ENCODE results near the gene PSD.

Gene PSD

DNA sequence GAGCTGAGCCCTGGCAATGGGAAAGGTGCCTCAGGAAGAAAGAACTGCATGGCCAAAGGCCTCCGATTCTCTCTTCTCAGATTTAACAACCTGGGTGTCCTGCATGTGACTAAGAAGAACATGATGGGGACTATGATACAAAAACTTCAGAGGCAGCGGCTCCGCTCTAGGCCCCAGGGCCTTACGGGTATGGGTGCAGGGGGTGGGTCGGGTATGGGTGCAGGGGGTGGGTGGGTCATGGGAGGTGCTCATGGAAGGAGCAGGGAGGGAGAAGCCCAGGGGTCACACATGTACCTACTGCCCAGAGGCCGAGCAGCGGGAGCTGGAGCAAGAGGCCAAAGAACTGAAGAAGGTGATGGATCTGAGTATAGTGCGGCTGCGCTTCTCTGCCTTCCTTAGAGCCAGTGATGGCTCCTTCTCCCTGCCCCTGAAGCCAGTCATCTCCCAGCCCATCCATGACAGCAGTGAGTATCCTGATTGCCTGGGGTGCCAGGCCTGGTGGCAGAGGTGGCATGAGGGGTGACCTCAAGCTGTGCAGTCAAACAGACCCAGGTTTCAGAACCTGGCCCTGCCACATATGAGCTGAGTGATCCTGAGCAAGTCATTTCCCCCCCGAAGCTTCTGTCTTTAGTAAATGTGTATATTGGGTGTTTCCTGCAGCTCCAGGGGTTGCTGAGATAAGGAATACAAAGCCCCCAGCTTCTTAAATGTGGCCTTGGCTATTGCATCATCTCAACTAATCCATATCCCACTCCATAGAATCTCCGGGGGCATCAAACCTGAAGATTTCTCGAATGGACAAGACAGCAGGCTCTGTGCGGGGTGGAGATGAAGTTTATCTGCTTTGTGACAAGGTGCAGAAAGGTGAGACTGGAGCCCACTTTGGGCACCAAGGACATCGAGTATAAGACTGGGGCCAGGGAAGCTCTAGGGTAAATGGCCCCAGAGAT, 21.1 kb downstream of the PSD start:
- Histone ChIP-seq H3K4me3 (IDR thresholded peaks at IDR 0.05; ENCODE audit: insufficient read depth, low read depth, low read length) (no peak overlapping the region), H3K4me1 (ENCODE audit: low read depth, poor library complexity, severe bottlenecking) (peaks cover 39% of the 10 kb centered on the region), H3K36me3 (ENCODE audit: insufficient read depth) (peaks cover 3% of the 10 kb centered on the region; the same call in 1 of the 2 replicates), H3K4me2 (peak overlapping the region; percentile 99), H3K9ac (peak overlapping the region; percentile 94; the same call in 1 of the 2 replicates), H2AFZ (ENCODE audit: low read depth) (no peak overlapping the region), H3K27ac (peak overlapping the region; percentile 93; the same call in 1 of the 2 replicates), H3K79me2 (ENCODE audit: insufficient read depth, low read depth) (peaks cover 22% of the 10 kb centered on the region), H4K20me1 (ENCODE audit: insufficient read depth) (no peaks in the 10 kb centered on the region), H3K27me3 (ENCODE audit: insufficient read depth, low read depth) (no peaks in the 10 kb centered on the region)
- TF ChIP-seq, protein P1, sequence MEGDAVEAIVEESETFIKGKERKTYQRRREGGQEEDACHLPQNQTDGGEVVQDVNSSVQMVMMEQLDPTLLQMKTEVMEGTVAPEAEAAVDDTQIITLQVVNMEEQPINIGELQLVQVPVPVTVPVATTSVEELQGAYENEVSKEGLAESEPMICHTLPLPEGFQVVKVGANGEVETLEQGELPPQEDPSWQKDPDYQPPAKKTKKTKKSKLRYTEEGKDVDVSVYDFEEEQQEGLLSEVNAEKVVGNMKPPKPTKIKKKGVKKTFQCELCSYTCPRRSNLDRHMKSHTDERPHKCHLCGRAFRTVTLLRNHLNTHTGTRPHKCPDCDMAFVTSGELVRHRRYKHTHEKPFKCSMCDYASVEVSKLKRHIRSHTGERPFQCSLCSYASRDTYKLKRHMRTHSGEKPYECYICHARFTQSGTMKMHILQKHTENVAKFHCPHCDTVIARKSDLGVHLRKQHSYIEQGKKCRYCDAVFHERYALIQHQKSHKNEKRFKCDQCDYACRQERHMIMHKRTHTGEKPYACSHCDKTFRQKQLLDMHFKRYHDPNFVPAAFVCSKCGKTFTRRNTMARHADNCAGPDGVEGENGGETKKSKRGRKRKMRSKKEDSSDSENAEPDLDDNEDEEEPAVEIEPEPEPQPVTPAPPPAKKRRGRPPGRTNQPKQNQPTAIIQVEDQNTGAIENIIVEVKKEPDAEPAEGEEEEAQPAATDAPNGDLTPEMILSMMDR (conservative IDR thresholded peaks at IDR 0.05; ENCODE audit: low read depth, low read length), result no peak

DNA sequence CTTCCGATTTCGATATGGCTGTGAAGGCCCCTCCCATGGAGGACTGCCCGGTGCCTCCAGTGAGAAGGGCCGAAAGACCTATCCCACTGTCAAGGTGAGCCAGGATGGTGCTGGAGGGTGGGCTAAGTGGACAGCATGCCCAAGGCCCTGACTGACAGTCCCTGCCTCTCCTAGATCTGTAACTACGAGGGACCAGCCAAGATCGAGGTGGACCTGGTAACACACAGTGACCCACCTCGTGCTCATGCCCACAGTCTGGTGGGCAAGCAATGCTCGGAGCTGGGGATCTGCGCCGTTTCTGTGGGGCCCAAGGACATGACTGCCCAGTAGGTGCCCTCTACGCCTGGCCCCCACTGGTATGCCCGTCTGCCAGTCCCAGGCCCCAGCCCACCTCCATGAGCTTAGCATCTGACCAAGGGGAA, 21.8 kb downstream of the PSD start:
- Histone ChIP-seq H3K9ac (peak overlapping the region; percentile 94), H3K36me3 (ENCODE audit: insufficient read depth) (peaks cover 3% of the 10 kb centered on the region; the same call in 1 of the 2 replicates), H3K27ac (peak overlapping the region; percentile 93), H4K20me1 (ENCODE audit: insufficient read depth) (no peaks in the 10 kb centered on the region), H3K79me2 (ENCODE audit: insufficient read depth, low read depth) (peaks cover 22% of the 10 kb centered on the region), H2AFZ (ENCODE audit: low read depth) (no peak overlapping the region), H3K27me3 (ENCODE audit: insufficient read depth, low read depth) (no peaks in the 10 kb centered on the region), H3K4me1 (ENCODE audit: low read depth, poor library complexity, severe bottlenecking) (peaks cover 39% of the 10 kb centered on the region), H3K4me2 (peak overlapping the region; percentile 99), H3K4me3 (IDR thresholded peaks at IDR 0.05; ENCODE audit: insufficient read depth, low read depth, low read length) (no peak overlapping the region)
- TF ChIP-seq, protein P1 (conservative IDR thresholded peaks at IDR 0.05; ENCODE audit: low read depth, low read length), result no peak

DNA sequence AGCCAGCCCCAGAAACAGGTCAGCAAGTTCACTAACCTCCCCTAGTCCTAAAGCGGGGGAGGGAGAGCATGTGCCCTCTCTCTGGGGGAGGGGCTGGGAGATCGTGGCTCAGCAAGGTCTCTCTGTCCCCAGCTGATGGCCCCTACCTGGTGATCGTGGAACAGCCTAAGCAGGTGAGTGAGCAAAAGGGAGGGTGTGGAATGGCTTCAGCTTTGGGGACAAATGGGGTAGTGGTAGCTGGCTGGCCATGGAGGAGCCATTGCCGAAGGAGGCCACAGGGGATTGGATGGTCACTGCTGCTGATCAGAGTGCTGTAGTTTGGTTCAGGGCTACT, 22.3 kb downstream of the PSD start:
- no peak overlapping the region for H3K4me3 ChIP-seq (IDR thresholded peaks at IDR 0.05; ENCODE audit: insufficient read depth, low read depth, low read length)
- H3K27ac ChIP-seq, result peak overlapping the region; percentile 93
- H3K79me2 ChIP-seq (ENCODE audit: insufficient read depth, low read depth), result peaks cover 22% of the 10 kb centered on the region
- peaks cover 39% of the 10 kb centered on the region for H3K4me1 ChIP-seq (ENCODE audit: low read depth, poor library complexity, severe bottlenecking)
- H3K36me3 ChIP-seq (ENCODE audit: insufficient read depth), result peaks cover 3% of the 10 kb centered on the region; the same call in 1 of the 2 replicates
- H2AFZ ChIP-seq (ENCODE audit: low read depth), result no peak overlapping the region
- H3K9ac ChIP-seq, result peak overlapping the region; percentile 94
- H3K4me2 ChIP-seq, result peak overlapping the region; percentile 99
- H4K20me1 ChIP-seq (ENCODE audit: insufficient read depth), result no peaks in the 10 kb centered on the region
- TF ChIP-seq, protein P1 (conservative IDR thresholded peaks at IDR 0.05; ENCODE audit: low read depth, low read length), result no peak
- no peaks in the 10 kb centered on the region for H3K27me3 ChIP-seq (ENCODE audit: insufficient read depth, low read depth)

DNA sequence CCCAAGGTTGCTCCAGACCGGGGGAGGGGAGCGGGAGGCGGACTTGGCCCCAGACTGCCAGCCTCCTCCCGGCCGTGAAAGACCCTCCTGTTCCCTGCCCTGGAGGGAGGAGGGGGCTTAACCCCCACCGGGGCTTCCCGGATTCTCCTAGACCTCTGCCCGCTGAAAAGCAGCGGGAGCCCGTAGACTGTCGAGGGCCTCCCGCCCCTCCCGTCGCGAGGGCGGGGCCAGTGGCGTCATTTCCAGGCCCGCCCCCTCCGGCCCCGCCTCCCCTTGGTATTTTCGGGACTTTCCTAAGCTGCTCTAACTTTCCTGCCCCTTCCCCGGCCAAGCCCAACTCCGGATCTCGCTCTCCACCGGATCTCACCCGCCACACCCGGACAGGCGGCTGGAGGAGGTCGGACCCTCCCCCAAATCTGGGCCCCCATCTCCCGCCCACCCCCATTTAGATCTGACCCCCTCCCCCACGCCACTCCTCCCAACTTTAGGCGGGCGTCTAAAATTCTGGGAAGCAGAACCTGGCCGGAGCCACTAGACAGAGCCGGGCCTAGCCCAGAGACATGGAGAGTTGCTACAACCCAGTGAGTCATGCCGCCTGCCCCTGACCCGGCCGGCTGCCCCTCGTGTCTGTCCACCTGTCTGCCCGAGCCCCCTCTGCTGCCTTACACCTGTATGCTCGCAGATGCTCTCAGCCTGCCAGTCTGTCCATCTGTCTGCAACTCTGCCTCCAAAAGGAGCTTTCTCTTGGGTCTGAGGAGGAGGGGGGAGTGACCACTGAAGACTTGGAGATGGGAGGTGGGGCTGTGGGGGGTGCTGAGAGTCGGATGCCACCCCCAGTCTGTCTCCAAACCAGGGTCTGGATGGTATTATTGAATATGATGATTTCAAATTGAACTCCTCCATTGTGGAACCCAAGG, 22.9 kb downstream of the PSD start, which contains the start of gene NFKB2:
TSS of gene NFKB2 (plus strand) at position 306 of the 917 bp plus-strand sequence. CDS start at position 561, 255 bp downstream.
- peak within 1 kb of the TSS; percentile 94 for H3K9ac ChIP-seq
- TF ChIP-seq, protein P1 (conservative IDR thresholded peaks at IDR 0.05; ENCODE audit: low read depth, low read length), result no peak
- peak within 1 kb of the TSS; percentile 41; the same call in 1 of the 2 replicates for H2AFZ ChIP-seq (ENCODE audit: low read depth)
- H3K27ac ChIP-seq, result peak within 1 kb of the TSS; percentile 93
- H3K4me2 ChIP-seq, result peak within 1 kb of the TSS; percentile 99
- H3K4me3 ChIP-seq (IDR thresholded peaks at IDR 0.05; ENCODE audit: insufficient read depth, low read depth, low read length), result no peak within 1 kb of the TSS
- H3K27me3 ChIP-seq (ENCODE audit: insufficient read depth, low read depth), result no peaks in the 10 kb centered on the region
- peaks cover 39% of the 10 kb centered on the region for H3K4me1 ChIP-seq (ENCODE audit: low read depth, poor library complexity, severe bottlenecking)
- peaks cover 22% of the 10 kb centered on the region for H3K79me2 ChIP-seq (ENCODE audit: insufficient read depth, low read depth)
- no peaks in the 10 kb centered on the region for H4K20me1 ChIP-seq (ENCODE audit: insufficient read depth)
- H3K36me3 ChIP-seq (ENCODE audit: insufficient read depth), result peaks cover 3% of the 10 kb centered on the region; the same call in 1 of the 2 replicates
